Limb (tissue), 2 donors: Measurements from ENCODE around the gene RNASE8.
A peak's percentile ranks its signal among the peaks of the same experiment; 100 is the strongest.

Source experiments
- DNase-seq, 2 donors: peaks; one replicate each; pipeline ENCODE4 v3.0.0-alpha.2; 2016; ENCODE audit errors: extremely low spot score in 2 of 2

The RNASE8 gene

DNA sequence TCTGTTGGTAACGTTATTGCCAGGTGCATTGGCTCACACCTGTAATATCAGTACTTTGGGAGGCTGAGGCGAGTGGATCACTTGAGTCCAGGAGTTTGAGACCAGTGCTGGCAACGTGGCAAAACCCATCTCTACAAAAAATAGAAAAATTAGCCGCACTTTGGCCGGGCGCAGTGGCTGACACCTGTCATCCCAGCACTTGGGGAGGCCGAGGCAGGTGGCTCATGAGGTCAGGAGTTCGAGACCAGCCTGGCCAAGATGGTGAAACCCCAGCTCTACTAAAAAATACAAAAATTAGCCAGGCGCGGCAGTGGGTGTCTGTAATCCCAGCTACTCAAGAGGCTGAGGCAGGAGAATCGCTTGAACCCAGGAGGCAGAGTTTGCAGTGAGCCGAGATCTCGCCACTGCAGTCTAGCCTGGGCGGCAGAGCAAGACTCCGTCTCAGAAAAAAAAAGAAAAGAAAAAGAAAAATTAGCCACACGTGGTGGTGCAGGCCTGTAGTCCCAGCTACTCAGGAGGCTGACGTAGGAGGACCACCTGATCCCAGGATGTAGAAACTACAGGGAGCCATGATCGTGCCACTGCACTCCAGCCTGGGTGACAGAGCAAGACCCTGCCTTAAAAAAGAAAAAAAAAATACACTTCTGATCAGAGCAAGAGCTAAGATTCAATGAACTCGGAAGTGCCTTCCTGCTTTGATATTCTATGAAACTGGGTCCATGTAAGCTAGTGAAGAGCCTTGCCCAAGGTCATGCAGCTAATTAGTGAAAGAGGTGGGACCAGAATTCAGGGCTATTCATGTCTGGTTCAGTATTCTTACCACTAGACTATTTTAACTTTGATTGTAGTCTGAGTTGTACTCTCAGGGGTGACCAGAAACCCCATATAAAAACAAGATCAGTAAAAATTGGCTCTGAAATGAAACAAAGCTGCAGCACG, 4.2 kb upstream of the RNASE8 start:
- no peak for DNase-seq

DNA sequence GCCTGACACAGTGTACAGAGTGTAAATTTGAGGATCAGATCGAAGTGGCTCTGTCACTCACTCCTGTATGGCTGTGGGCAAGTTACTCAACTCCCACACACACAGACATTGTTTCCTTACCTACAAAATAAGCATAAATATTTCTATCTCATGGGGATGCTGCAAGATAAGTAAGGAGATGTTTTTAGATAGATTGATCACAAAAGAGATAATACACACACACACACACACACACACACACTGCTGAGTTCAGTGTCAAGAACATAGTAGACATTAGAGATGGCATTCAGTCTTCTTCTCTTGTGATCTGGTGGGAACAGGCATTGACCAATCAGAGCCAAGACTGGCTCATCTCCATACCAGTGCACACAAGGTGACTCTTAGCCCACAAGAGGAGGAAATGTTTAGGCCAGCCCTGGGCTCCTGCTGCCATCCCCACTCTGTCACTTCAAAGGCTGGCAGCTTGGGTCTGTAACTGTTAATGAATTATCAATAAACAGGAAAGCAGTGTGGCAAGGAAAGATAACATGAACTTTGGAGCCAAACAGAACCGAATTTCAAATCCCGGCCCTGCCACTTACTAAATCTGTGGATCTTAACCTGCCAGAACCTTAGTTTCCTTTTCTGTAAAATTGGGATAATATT, 3.4 kb upstream of the RNASE8 start:
- DNase-seq = no peak

DNA sequence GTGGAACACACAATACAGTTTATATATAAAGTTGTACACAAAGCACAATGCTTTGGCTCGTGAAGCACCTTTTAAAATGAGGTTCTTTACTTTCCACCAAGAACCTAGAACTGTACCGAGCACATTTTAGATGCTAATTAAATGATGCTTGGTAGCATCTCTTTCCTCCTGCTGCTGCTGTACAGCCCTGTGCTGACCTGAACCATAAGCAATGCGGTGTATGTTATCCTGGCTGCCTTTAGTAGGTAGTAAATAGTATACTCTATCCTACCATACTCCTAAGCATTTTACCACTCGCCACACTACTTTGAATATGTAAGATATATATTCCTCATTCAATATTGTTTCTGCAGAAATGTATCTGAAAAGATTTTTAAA, 2.9 kb upstream of the RNASE8 start:
- DNase-seq = no peak

DNA sequence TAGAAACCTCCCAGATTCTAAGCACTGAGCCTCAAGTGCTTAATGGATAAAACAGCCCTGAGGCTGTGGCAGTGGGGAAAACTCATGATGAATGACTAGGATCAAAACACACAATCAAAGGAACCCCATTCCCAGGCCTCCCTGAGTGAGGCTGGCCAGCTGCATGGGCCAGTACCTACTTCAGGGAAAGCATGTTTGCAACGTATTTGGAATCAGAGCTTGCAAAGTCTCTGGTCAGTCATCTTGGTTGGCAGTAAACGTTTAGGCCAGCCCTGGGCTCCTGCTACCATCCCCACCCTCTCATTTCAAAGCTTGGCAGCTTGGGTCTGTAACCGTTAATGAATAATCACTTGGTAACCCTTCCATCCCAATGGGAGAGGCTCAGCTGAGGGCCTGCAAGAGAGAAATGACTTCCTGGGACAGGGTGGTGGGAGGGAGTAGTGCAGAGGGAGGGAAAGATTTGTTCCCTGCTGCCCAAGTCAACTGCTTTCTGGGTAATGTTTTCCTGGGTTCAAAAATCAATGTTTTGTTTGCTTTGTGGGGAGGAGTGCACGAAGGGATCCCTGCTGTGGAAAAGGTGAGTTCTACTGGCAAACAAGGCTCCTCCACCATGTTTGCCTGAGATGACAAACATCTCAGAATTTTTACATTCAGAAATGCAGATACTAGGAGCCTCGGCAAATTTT, 2.0 kb upstream of the RNASE8 start:
- no peak for DNase-seq

DNA sequence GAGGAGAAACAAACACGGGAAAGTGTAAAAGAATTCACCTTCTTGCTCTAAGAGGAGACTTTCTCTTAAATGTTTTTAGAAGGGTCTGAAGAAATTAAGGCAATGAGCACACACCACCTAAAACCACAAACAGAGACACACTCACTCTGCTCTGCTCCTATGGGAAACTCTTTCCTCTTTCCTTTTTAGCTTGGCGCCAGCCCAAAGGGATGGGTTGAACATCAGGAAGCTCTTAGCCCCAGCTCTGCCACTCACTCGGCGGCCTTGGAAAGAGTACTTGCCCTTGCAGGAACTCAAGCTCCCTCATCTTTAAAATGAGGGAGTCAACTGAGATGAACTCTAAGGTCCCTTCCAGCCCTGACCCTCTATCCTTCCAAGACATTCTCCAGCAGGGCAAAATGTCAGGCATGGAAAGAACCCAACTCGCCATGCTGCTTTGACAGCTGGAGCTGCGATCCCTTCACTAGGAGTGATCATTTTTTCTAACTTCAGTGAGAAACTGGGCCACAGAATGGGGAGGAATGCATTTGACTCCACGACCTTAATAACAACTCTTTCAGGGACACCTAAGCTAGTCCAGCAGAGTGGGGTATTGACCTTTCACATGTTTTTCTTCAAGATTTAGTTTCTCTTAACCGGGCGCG, 980 bp upstream of the RNASE8 start:
- DNase-seq = no peak

DNA sequence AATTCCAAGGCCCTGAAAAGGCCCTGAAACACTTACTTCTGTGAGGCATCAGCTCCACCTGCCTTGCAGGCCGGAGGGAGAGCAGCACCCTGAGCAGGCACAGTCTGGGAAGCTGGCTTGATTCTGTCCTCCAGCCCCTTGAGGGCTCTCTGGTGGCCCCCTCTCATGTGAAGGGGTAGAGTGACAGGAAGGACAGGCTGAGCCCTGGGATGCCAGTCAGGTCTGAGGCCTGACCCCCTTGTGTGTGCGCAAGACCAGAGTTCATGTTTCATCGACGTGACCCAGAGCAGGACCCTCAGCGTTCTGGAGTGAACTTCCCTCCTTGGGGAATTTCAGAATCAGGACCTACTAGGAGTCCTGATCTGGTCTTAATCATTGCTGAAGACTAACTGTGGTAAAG, 1.3 kb downstream of the RNASE8 start:
- DNase-seq = no peak

DNA sequence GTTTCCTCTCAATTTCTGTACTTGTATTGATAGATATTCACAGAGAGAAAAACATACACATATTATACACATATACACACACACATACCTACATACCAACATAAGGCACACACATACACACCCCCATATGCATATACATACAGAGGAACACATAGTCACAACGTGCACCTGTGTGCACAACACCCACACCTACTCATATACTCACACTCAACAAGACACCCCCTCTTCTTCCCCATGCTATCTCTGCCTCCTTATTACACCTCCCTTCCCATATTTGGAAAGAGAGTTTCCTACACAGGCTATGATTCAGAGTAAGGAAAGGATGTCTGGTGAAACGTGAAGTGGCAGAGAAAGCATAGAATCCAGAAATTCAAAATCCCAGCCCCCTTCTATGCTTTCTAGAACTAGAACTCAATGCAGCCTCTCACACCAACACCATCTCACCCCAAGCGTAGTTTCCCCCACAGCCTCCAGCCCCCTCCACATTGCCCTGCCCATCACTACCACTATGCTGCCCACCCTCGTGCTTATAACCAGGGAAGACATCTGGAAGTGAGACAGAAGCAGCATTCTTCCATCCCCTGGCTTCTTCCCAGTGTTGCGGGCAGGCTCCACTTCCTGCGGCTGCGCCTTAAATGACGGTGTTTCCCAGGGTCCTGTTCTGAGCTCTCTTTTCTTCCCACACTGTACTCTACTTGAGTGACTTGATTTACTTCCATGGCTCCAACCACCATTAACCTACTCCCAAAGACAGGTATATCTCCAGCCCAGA, 2.4 kb downstream of the RNASE8 start:
- DNase-seq = no peak

DNA sequence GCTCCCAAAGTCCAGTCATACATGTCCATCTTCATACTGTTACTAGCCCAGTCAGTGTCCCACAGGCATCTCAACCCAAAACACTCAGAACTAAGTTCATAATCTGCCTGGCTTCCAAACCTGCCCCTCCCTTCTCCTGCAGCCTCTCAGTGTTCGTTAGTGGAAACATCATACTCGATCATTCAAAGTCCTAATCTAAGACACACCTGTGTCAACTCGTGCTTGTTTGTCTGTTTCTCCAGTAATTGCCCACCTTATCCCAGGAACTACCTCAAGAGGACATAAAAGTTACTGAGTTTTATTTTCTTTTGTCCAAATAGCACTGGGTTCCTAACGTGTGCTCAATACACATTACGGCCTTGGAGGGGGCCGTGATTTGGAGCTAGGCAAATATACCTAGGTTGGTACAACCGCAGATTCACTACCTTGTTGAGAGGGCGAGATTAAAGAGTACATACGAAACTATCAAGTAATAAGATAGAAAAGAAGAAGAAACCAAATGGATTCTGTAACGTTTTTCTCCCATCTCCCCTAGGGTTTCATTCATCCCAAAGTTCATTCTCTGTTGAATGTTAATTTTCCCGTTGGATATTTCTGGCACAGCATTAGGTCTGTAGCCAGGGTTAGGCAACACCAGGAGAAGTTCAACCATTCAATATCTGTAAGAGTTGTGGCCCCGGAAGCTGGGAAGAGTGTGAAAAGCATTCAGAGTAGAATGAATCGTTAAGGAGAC, 3.2 kb downstream of the RNASE8 start:
- no peak for DNase-seq

DNA sequence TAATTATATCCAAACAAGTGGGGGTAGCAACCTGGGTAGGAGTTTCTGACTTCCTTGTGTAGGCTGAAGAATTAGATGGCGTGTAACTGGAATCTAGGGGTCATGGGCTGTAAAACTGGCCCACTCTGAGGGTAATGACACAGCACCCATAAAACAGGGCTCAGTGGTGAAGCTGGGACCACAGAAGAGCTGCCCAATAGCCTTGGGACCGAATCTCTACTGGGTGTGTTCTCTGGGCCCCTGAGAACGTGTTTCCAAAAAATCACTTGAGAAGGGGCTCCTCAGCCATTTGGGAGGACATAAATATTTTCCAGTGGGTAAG, 3.7 kb downstream of the RNASE8 start:
- DNase-seq = no peak

DNA sequence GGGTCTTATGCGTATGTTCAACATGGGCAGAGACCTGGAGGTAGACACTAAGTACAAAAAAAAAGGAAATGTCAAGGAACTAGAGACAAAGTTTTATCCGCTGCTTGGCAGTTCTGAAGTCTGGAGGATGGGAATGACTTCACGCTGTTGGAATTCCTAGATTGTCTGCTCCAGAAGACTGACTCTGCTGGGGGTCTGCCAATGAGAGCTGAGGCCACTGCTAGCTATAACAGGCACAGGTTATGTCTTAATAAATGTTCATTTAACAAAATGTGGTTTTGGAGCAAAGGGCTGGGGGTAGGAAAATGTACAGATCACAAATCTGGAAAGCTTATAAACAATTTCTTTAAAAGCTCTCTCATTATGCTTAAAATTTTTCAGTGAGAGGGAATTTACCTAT, 5.9 kb downstream of the RNASE8 start:
- DNase-seq = peak in 1 of 2 donors; percentile 34

DNA sequence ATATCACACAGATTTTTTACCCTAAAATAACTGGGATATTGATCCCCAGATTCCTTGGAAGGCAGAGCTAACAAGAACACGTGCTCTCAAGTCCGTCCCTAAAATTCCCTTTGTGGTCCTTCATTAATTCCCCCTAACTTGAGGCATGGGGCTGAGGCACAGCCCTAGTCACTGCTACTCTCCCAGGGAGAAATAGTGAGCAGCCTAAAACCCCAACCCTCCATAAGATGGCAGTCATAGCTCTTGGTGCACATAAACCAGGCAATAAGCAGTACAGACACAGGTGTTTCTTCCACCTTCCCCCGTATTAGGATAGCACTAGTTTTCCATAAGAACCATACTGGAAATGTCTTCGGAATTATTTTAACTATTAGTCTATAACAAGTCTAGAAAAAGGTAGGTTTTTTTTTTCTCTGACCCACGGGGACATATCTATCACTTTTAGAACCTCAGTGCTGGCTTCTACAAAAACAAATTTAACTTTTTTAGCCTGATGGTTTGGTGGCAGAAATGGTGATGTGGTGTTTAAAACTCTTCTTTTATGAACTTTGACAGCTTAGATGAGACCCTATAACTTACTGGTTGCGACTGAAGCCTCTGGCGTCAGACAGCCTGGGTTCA, 9.4 kb downstream of the RNASE8 start:
- DNase-seq = no peak

DNA sequence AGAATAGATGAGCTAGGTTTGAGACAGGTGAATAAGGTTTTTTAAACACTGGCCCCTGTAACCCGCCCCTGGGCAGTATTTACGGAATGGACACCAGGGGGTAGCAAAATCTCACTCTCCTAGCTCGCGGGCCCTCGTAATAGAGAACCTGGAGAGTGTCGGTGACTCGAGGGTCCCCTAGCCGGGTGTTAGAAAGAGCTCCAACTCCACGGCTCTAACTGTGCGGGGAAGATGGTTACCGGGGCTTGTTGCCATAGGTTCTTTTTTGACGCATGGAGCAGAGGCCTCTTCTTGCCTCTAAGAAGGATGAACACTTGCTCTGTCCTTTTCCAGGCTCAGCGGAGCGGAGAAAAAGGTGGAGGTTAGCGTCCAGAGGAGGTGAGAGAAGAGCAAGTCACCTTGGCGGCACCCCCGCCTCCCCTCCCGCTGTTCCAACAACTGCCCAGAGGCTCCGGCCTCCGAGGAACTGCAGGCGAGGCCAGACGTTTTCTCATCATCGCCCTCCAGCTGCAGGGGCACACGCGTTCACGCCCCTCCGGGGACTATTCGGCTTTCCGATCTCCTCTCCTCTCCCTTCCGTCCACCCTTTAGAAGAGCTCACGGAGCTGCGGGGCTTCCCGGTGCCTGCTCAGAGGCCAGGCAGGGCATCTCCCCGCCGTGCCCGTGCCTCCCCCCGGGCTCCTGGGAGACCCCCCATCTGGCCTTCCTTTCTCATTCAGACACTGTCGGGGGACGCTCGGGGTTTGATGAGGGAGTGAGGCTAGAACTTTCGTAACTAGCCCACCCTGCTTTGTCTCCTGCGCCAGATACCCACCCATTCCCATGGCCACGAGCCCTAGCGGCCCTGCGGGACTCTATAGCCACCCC, 11.1 kb downstream of the RNASE8 start:
- peak; percentile 72 to 82 for DNase-seq

DNA sequence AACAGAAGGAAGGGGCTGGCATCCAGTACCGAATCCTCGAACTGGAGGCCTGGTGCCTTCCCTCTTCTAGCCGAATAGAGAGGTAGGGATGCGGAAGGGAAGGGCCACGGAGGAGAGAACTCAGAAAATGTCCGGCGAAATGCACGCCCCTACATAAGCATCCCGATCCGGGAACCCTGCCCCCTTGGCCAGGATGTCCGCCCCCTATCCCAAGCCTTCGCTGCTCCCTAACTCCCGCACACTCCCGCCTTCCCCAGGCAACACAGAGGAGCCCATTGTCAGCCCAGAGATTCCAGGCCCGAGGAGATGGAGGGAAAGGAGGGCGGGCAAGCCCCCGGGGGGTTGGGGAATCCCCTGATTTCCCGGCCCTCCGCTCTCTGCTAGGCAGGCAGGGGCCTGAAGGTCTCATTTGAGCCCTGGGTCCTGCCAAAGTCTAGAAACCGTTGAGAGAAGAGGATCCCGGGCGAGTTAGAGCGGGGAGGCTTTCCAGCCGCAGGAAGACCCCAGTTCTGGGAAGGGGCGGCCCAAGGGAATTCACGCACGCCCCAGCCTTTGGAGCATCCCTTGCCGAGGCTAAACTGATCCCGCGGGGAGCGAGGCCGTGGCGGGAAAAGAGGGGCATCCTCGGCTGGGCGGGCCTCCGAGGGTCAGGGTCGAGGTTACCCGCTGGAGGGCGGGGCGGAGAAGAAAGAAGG, 11.9 kb downstream of the RNASE8 start:
- DNase-seq = peak; percentile 64 to 87

DNA sequence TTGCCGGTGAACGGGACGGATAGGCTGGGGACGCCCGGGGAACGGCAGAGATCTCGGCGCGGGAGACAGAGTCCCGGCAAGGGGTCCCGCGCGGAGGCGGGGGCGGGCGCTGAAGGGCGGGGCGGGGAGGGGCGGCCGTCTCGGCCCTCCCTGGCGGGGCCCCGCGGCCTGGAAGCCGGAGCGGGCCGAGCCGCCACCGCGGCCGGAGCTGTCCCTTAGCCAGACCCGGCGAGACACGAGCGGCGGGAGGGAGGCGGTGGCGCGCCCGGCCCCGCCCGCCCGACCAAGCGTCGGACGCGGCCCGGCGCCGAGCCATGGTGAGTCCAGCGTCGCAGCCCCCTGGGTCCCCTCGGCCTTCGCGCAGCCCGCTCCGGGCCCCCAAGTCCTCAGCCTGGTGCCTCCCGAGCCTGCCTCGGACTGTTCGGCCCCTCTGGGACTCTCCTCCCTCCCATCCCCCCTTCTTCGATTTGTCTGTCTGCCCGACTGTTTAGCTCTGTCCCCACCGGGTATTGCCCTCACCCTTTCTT, 12.5 kb downstream of the RNASE8 start, which contains the start of gene ARHGEF40:
TSS of gene ARHGEF40 (plus strand) at position 222 of the 527 bp plus-strand sequence. CDS start at position 315, 93 bp downstream.
- peak in 1 of 2 donors; percentile 57 for DNase-seq

DNA sequence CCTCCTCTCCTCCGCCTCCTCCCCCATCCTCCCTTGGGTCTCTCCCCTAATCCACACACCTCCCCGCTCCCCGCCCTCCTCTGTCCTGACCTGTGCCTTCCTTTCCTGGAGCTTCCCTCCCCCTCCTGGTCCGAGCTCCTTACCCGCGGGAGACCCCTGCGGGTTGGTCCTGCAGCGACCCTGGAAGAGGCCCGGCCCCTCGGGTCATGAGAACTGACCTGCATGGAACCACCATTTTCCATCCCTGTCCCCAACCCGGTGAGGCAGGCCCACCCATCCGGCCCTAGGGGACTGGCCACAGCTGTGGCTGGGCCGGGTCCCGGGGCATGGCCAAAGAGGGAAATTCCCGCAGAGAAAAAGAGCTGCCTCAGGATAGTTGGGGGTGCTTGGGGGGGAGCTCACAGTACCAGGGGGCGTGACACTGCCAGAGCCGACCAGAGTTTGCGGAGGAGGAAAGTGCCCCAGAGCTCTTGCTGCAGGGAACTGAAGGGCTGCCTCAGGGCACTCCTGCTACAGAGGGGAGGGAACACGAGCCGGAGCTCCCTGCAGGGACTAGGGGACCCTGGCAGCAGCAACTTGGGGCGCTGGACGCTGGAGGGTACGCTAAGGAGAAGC, 13.1 kb downstream of the RNASE8 start:
- peak; percentile 34 to 77 for DNase-seq

DNA sequence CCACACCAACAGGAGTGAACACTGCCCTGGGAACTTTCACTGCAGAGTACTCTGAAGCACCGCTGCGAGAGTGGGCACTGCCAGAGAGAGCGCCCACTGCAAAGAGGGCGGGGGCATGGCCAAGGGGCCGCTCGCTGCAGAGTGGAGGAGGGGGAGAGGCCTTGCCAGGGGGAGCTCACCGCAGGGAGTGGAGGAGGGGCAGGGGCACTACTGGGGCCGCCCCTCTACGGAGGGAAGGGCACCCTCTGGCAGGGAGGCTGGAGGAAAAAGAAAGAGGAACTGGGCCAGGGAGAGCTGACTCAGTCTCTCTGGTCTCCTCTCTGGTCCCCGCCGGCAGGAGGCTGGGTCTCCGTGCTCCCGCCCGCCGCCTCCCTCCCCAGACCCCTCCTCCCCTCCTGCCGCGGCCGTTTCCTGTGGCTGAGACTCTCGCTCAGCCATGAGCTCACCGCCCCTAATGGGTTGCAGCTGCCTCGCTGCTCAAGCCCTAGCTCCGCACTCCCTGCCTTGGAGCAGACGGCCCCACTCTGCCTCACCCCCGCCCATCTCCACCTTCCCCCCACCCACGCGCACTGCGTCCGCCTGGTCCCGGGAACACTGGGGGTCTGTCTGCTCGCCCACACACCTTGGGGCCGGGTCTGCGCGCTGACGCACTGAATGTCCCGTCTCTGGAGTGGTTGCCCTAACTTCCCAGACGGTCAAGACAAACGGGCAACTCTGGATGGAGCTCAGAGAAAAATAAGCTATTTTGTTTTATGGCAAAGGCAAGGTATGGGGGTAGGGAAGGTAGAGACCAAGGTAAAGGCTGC, 13.8 kb downstream of the RNASE8 start:
- DNase-seq = peak; percentile 93 to 94

DNA sequence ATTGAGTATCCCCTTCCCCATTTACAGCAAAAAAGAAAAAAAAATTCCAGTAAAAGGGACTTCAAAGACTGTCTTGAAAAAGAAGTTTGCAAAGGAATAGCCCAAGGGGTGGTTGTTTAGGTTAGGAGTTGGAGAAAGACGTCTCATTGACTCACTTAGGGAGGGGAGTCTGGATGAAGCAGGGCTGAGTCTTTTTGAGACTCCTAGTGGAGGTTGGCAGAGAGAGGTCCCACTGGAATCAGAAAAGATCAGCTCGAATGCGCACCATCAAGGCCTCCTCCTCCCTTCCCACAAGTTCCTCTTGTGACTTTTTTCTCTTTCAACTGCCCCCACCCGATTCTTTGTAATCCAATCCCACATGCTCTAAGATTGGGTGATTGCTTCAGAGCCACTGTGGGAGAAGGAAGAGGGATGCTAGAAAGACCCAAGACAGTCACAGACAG, 14.4 kb downstream of the RNASE8 start:
- no peak for DNase-seq
